ENCODE measurements around the gene KLK1. TPM values are rescaled to one million over a fixed set of nuclear protein-coding genes. Genes with fewer than 3 reads are reported as not detected.

The KLK1 gene
- polyA plus RNA-seq, 1 donor from 2014 or later: not detected

DNA sequence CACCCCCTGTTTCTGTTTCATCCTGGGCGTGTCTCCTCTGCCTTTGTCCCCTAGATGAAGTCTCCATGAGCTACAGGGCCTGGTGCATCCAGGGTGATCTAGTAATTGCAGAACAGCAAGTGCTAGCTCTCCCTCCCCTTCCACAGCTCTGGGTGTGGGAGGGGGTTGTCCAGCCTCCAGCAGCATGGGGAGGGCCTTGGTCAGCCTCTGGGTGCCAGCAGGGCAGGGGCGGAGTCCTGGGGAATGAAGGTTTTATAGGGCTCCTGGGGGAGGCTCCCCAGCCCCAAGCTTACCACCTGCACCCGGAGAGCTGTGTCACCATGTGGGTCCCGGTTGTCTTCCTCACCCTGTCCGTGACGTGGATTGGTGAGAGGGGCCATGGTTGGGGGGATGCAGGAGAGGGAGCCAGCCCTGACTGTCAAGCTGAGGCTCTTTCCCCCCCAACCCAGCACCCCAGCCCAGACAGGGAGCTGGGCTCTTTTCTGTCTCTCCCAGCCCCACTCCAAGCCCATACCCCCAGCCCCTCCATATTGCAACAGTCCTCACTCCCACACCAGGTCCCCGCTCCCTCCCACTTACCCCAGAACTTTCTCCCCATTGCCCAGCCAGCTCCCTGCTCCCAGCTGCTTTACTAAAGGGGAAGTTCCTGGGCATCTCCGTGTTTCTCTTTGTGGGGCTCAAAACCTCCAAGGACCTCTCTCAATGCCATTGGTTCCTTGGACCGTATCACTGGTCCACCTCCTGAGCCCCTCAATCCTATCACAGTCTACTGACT is 31.2 kb upstream of the KLK1 start, which contains the start of gene KLK3:
KLK3 (plus strand) TSS at position 280 of the 775 bp plus-strand sequence; CDS start at position 321, 41 bp downstream.
- H3K9me3 ChIP-seq (ENCODE audit: low read length): no peaks in the 10 kb centered on the region
- H3K27me3 ChIP-seq (ENCODE audit: insufficient read depth, low read depth, low read length): no peaks in the 10 kb centered on the region
- H3K79me2 ChIP-seq (replicated peaks; ENCODE audit: insufficient read depth, low read length): no peaks in the 10 kb centered on the region
- no peaks in the 10 kb centered on the region for H3F3A ChIP-seq (ENCODE audit: insufficient read depth, low read length, poor library complexity, severe bottlenecking)
- TF ChIP-seq MXI1 (conservative IDR thresholded peaks at IDR 0.05; ENCODE audit: poor library complexity, severe bottlenecking): no peak
- TF ChIP-seq EZH2 (IDR thresholded peaks at IDR 0.05; ENCODE audit: borderline replicate concordance, insufficient read depth, low read length, poor library complexity, severe bottlenecking): no peak
- TF ChIP-seq, protein P1, sequence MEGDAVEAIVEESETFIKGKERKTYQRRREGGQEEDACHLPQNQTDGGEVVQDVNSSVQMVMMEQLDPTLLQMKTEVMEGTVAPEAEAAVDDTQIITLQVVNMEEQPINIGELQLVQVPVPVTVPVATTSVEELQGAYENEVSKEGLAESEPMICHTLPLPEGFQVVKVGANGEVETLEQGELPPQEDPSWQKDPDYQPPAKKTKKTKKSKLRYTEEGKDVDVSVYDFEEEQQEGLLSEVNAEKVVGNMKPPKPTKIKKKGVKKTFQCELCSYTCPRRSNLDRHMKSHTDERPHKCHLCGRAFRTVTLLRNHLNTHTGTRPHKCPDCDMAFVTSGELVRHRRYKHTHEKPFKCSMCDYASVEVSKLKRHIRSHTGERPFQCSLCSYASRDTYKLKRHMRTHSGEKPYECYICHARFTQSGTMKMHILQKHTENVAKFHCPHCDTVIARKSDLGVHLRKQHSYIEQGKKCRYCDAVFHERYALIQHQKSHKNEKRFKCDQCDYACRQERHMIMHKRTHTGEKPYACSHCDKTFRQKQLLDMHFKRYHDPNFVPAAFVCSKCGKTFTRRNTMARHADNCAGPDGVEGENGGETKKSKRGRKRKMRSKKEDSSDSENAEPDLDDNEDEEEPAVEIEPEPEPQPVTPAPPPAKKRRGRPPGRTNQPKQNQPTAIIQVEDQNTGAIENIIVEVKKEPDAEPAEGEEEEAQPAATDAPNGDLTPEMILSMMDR (IDR thresholded peaks at IDR 0.05; ENCODE audit: poor library complexity, severe bottlenecking): no peak
- H2AFZ ChIP-seq (ENCODE audit: low read depth, low read length): no peak within 1 kb of the TSS
- H3K9me2 ChIP-seq (ENCODE audit: insufficient read depth, low read length): no peaks in the 10 kb centered on the region
- H3K4me3 ChIP-seq (ENCODE audit: low read length): no peak within 1 kb of the TSS
- no peak within 1 kb of the TSS for H3K4me2 ChIP-seq (ENCODE audit: low read length)
- H3K36me3 ChIP-seq (ENCODE audit: insufficient read depth, low read length): no peaks in the 10 kb centered on the region
- H4K20me1 ChIP-seq (ENCODE audit: insufficient read depth): no peaks in the 10 kb centered on the region
- no peak within 1 kb of the TSS for H3K9ac ChIP-seq (ENCODE audit: low read length)
- H3K27ac ChIP-seq (ENCODE audit: low read length): no peak within 1 kb of the TSS

DNA sequence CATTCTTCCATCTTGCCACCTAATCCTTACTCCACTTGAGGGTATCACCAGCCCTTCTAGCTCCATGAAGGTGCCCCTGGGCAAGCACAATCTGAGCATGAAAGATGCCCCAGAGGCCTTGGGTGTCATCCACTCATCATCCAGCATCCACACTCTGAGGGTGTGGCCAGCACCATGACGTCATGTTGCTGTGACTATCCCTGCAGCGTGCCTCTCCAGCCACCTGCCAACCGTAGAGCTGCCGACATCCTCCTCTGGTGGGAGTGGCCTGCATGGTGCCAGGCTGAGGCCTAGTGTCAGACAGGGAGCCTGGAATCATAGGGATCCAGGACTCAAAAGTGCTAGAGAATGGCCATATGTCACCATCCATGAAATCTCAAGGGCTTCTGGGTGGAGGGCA is 28.0 kb upstream of the KLK1 start:
- H3K27me3 ChIP-seq (ENCODE audit: insufficient read depth, low read depth, low read length): no peaks in the 10 kb centered on the region

More for the DNA sequence above, 28.0 kb upstream of the KLK1 start:
- Histone ChIP-seq H3K27ac (ENCODE audit: low read length) (no peak overlapping the region), H3K79me2 (replicated peaks; ENCODE audit: insufficient read depth, low read length) (no peaks in the 10 kb centered on the region), H4K20me1 (ENCODE audit: insufficient read depth) (no peaks in the 10 kb centered on the region), H3K9ac (ENCODE audit: low read length) (no peak overlapping the region), H3K9me2 (ENCODE audit: insufficient read depth, low read length) (no peaks in the 10 kb centered on the region), H2AFZ (ENCODE audit: low read depth, low read length) (no peak overlapping the region), H3K4me2 (ENCODE audit: low read length) (no peak overlapping the region), H3F3A (ENCODE audit: insufficient read depth, low read length, poor library complexity, severe bottlenecking) (no peaks in the 10 kb centered on the region), H3K9me3 (ENCODE audit: low read length) (no peaks in the 10 kb centered on the region), H3K36me3 (ENCODE audit: insufficient read depth, low read length) (no peaks in the 10 kb centered on the region), H3K4me3 (ENCODE audit: low read length) (no peak overlapping the region)
- TF ChIP-seq MXI1 (conservative IDR thresholded peaks at IDR 0.05; ENCODE audit: poor library complexity, severe bottlenecking) (no peak), POLR2AphosphoS5 (IDR thresholded peaks at IDR 0.05) (no peak), TAF1 (IDR thresholded peaks at IDR 0.05; ENCODE audit: low read depth) (no peak), EZH2 (IDR thresholded peaks at IDR 0.05; ENCODE audit: borderline replicate concordance, insufficient read depth, low read length, poor library complexity, severe bottlenecking) (no peak), EP300 (conservative IDR thresholded peaks at IDR 0.05; ENCODE audit: poor library complexity, severe bottlenecking) (no peak), RAD21 (conservative IDR thresholded peaks at IDR 0.05) (no peak), SMC3 (conservative IDR thresholded peaks at IDR 0.05; ENCODE audit: poor library complexity) (no peak)
- TF ChIP-seq, protein P2, sequence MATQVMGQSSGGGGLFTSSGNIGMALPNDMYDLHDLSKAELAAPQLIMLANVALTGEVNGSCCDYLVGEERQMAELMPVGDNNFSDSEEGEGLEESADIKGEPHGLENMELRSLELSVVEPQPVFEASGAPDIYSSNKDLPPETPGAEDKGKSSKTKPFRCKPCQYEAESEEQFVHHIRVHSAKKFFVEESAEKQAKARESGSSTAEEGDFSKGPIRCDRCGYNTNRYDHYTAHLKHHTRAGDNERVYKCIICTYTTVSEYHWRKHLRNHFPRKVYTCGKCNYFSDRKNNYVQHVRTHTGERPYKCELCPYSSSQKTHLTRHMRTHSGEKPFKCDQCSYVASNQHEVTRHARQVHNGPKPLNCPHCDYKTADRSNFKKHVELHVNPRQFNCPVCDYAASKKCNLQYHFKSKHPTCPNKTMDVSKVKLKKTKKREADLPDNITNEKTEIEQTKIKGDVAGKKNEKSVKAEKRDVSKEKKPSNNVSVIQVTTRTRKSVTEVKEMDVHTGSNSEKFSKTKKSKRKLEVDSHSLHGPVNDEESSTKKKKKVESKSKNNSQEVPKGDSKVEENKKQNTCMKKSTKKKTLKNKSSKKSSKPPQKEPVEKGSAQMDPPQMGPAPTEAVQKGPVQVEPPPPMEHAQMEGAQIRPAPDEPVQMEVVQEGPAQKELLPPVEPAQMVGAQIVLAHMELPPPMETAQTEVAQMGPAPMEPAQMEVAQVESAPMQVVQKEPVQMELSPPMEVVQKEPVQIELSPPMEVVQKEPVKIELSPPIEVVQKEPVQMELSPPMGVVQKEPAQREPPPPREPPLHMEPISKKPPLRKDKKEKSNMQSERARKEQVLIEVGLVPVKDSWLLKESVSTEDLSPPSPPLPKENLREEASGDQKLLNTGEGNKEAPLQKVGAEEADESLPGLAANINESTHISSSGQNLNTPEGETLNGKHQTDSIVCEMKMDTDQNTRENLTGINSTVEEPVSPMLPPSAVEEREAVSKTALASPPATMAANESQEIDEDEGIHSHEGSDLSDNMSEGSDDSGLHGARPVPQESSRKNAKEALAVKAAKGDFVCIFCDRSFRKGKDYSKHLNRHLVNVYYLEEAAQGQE (IDR thresholded peaks at IDR 0.05; ENCODE audit: borderline replicate concordance): no peak
- TF ChIP-seq, protein P1 (IDR thresholded peaks at IDR 0.05; ENCODE audit: poor library complexity, severe bottlenecking): no peak

Measured in neural cell (in vitro differentiated cells).